Testis (tissue), 3 donors: ENCODE data around the gene CNKSR3. TPM values are rescaled to one million over a fixed set of nuclear protein-coding genes. Genes with fewer than 3 reads are reported as not detected.
A peak's percentile ranks its signal among the peaks of the same experiment; 100 is the strongest.

Experiments used
- DNase-seq: peaks from one replicate; pipeline ENCODE4 v3.0.0-alpha.2; 2019
- H3K27ac ChIP-seq, 2 donors: fragments of 200-600 bp; sonication (generic); one replicate each; pipeline ENCODE4 v1.5.1; 2019
- H3K27me3 ChIP-seq: fragments of 200-600 bp; sonication (generic); one replicate; pipeline ENCODE4 v1.5.1; 2019
- H3K36me3 ChIP-seq: fragments of 200-600 bp; sonication (generic); one replicate; pipeline ENCODE4 v1.5.1; 2017; ENCODE audit warnings: low read depth; ENCODE audit errors: missing control alignments
- H3K4me1 ChIP-seq: fragments of 200-600 bp; sonication (generic); one replicate; pipeline ENCODE4 v1.5.1; 2019
- H3K4me3 ChIP-seq, 2 donors: fragments of 200-600 bp; sonication (generic); one replicate each; pipeline ENCODE4 v1.5.1; 2017 to 2019
- H3K9me3 ChIP-seq: fragments of 200-600 bp; sonication (generic); one replicate; pipeline ENCODE4 v1.5.1; 2017
- POLR2A ChIP-seq: fragments of 450-650 bp; IDR thresholded peaks from one replicate; pipeline ENCODE4 v1.6.1; 2017; ENCODE audit warnings: antibody characterized with exemption, mild to moderate bottlenecking, moderate library complexity
- WGBS, 2 donors: methylation state at CpG; one replicate each; pipeline ENCODE4 v1.1.5; 2018; 5-methylcytosine and 5-hydroxymethylcytosine counted together
- intact Hi-C: fragments of 100-400 bp; cut with DNase I; formaldehyde crosslinking; loops from one replicate; pipeline ENCODE4 v1.15.1; 2023; ENCODE audit warnings: low total_unique reads
- polyA plus RNA-seq: library from polyadenylated mRNA; stranded (reverse); fragments of 350-450 nt; fragmentation: Illumina TruSeq; extraction: RNeasy Lipid Tissue Mini Kit (QIAGEN cat#74804); gene quantifications from one replicate; pipeline ENCODE4 v1.2.3, GENCODE V29; 2014; ENCODE audit warnings: low read depth, low replicate concordance; ENCODE audit not compliant: insufficient read depth
- total RNA-seq, 2 donors: library from RNA; depleted of rRNA; stranded (reverse); fragments of >200 nt; gene quantifications; one replicate each; pipeline ENCODE4 v1.2.3, GENCODE V29; 2016
- TF ChIP-seq, protein P1 (sequence below), 3 experiments: fragments of 450-650 bp in 2 of 3; fragments of 200-600 bp in 1 of 3; sonication (generic) in 1 of 3; IDR thresholded peaks; one replicate each; pipeline ENCODE4 v1.5.1; 2016 to 2019; ENCODE audit warnings: antibody characterized with exemption in 3 of 3, mild to moderate bottlenecking in 2 of 3, moderate library complexity in 1 of 3

Gene CNKSR3
- total and polyA plus RNA-seq, 3 donors from 2014 or later: 26.0 to 28.7 (median 26.0) TPM

DNA sequence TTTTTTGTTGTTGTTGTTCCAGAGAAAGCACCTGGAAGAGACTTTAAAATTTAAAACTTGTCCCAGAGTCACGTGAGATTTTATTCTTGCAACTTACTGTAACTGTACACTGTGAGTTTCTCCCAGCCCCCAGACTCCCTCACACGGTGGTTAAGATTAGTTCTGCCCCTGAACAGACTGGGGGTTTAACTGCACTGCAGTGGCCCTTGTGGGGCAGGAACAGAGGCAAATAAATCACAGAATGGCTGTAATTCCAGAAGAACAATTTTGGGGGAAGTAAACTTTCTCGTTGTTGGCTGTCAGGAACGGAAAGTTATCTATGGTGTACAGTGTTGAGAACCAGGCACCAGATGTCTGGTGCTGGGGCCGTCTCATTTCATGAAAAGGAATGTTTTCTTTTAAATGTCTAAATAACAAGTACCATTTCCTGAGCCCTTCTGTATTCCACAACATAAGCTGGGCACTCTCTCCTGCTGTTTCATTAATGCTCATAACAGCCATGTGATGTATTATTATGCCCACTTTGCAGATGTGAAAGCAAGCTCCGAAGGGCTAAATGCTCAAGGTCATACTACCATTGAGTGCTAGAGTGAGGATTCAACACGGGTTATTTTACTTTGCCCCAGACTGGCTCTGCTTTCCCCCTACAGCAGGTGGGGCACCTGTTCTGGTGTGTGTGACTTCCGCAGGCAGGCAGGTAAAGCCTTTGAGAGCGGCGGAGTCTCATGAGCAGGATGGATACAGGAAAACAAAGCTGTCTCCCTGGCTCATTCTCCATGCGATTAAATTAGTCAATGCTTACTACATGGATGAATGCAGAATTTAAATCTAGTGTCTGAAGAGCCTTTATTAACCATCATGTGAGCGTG is 30.5 kb downstream of the CNKSR3 start:
- peak overlapping the region in 1 of 2 donors; percentile 34 for H3K27ac ChIP-seq

DNA sequence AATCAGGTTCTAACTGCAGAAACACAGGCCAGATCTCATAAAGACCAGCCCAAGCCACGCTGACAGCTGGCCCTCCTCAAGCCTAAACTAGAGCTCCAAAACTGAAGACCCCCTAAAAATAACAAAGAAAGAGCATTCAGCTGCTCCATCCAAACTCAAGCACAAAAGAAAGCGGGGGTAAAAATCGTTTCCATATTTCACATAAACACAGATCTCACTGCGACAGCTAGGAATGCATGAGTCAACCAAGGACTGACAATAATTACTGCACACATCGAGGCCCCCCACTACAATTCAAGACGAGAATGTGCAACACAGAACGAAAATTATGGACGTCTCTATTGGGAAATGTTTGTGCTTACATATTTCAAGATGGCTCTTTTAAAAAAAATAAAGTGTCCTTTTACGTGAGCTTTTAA is 31.1 kb downstream of the CNKSR3 start:
- DNase-seq: no peak
- H3K4me3 ChIP-seq: no peak overlapping the region
- TF ChIP-seq POLR2A: no peak
- TF ChIP-seq, protein P1, sequence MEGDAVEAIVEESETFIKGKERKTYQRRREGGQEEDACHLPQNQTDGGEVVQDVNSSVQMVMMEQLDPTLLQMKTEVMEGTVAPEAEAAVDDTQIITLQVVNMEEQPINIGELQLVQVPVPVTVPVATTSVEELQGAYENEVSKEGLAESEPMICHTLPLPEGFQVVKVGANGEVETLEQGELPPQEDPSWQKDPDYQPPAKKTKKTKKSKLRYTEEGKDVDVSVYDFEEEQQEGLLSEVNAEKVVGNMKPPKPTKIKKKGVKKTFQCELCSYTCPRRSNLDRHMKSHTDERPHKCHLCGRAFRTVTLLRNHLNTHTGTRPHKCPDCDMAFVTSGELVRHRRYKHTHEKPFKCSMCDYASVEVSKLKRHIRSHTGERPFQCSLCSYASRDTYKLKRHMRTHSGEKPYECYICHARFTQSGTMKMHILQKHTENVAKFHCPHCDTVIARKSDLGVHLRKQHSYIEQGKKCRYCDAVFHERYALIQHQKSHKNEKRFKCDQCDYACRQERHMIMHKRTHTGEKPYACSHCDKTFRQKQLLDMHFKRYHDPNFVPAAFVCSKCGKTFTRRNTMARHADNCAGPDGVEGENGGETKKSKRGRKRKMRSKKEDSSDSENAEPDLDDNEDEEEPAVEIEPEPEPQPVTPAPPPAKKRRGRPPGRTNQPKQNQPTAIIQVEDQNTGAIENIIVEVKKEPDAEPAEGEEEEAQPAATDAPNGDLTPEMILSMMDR (IDR thresholded peaks at IDR 0.05): no peak
- H3K36me3 ChIP-seq: no peaks in the 10 kb centered on the region
- intact Hi-C loops: no loop called here
- no peaks in the 10 kb centered on the region for H3K27me3 ChIP-seq
- H3K27ac ChIP-seq: peak overlapping the region; percentile 34 to 53
- 44 to 55% methylated on average over 9 of the region's 9 CpGs for WGBS, 2 donors
- peaks cover 36% of the 10 kb centered on the region for H3K4me1 ChIP-seq
- no peaks in the 10 kb centered on the region for H3K9me3 ChIP-seq

More for the DNA sequence above, 30.5 kb downstream of the CNKSR3 start:
- TF ChIP-seq POLR2A: no peak
- TF ChIP-seq, protein P1 (IDR thresholded peaks at IDR 0.05): no peak
- WGBS, 2 donors: 54 to 63% methylated on average over 12 of the region's 12 CpGs
- intact Hi-C loops: no loop called here
- H3K27me3 ChIP-seq: no peaks in the 10 kb centered on the region
- no peaks in the 10 kb centered on the region for H3K9me3 ChIP-seq
- H3K4me3 ChIP-seq: no peak overlapping the region
- peaks cover 36% of the 10 kb centered on the region for H3K4me1 ChIP-seq
- no peak for DNase-seq
- no peaks in the 10 kb centered on the region for H3K36me3 ChIP-seq

DNA sequence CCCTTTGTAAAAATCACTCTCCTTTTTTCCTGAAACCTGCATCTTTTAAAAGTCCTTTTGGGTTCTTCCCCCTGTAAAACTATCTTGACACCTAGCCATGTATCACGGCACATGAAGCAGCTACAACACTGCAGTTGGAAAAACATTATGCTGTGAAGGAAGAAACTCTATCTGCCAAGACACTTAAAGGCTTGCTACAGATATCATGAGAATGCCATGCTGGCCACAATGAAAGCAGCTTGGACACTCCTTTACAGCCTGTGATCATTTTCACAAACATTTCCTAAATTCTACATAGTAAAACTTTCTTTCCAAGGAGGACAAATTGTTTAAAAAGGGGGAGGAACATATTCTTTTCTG is 31.8 kb downstream of the CNKSR3 start:
- 42 to 44% methylated on average over 1 of the region's 1 CpG for WGBS, 2 donors
- Histone ChIP-seq H3K4me1 (peaks cover 36% of the 10 kb centered on the region), H3K27ac (peak overlapping the region; percentile 34 to 53), H3K4me3 (no peak overlapping the region), H3K9me3 (no peaks in the 10 kb centered on the region), H3K36me3 (no peaks in the 10 kb centered on the region), H3K27me3 (no peaks in the 10 kb centered on the region)
- no peak for DNase-seq
- intact Hi-C loops: no loop called here
- TF ChIP-seq, protein P1 (IDR thresholded peaks at IDR 0.05): no peak
- TF ChIP-seq POLR2A: no peak

DNA sequence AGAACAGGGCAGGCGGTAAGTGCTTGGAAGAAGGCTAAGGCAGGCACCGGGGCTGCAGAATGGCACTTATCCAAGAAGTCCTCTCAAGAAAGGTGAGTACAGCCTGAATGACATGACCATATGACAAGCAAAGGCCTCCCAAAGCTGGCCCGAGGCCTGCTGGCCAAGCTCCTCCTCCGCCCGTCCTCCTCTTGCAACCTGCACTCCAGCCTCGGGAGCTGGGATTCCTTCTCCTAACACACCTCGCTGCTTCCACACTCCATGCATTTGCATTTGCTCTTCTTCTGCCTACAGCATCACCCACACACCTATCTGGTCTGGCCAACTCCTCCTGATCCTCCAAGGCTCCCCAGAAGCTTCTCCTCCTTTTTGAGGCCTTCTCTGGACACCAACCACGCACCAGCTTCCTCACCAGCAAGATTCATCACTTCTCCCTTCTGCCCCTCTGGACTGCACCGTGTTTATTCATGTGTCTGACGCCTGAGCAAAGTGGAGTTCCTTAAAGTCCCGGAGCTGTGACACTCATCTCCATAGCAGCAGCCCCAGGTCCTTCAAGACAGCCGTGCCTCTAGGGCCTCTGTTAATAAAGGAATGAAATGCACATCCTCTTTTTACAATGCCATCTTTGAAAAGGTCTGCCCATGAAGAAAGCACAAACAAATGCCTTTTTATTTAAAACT is 32.3 kb downstream of the CNKSR3 start:
- Histone ChIP-seq H3K9me3 (no peaks in the 10 kb centered on the region), H3K27ac (peak overlapping the region; percentile 34 to 53), H3K36me3 (no peaks in the 10 kb centered on the region), H3K4me3 (no peak overlapping the region), H3K4me1 (peaks cover 35% of the 10 kb centered on the region), H3K27me3 (no peaks in the 10 kb centered on the region)
- peak; percentile 45 for DNase-seq
- WGBS, 2 donors: 47 to 63% methylated on average over 9 to 12 of the region's 12 CpGs
- intact Hi-C loops: no loop called here
- no peak for TF ChIP-seq POLR2A
- TF ChIP-seq, protein P1 (IDR thresholded peaks at IDR 0.05): no peak
